ENCODE results near the gene ST3GAL4. TPM values are rescaled to one million over a fixed set of nuclear protein-coding genes. Genes with fewer than 3 reads are reported as not detected.

ST3GAL4 gene
- polyA plus RNA-seq, 2 of the 4 experiments (the other 2 are of a cell fraction), result 11.9 to 17.5 TPM

- DNase-seq (ENCODE audit: low read depth in 1 of 2, low spot score in 1 of 2) (no peak), FAIRE-seq (no peak), ATAC-seq (no peak)
- Histone ChIP-seq H3K4me1 (peaks cover 38% of the 10 kb centered on the region), H3K9me3 (no peaks in the 10 kb centered on the region), H3K27ac (peak overlapping the region in 1 of 2 experiments; percentile 68; a peak in 3 of 6 replicates), H3K4me2 (0 out of 3 replicates have a peak overlapping the region, but pooled peaks have one; percentile 8), H3K4me3 (no peak overlapping the region)
- ChIA-PET POLR2A (no interaction called here), CTCF (interaction anchor here (1.0 kb wide), 1 partner anchor 30 kb away, joined by 3 read pairs; no protein-coding TSS in a partner anchor)
- no peak for TF ChIP-seq CBX8 (IDR thresholded peaks at IDR 0.05)
- no peak for TF ChIP-seq NR3C1 (IDR thresholded peaks at IDR 0.05)
- no peak for TF ChIP-seq RNF2 (IDR thresholded peaks at IDR 0.05; ENCODE audit: borderline replicate concordance, low read depth)
- TF ChIP-seq RCOR1 (IDR thresholded peaks at IDR 0.05; ENCODE audit: low read depth, low read length), result no peak
- no peak for TF ChIP-seq POLR2A (IDR thresholded peaks at IDR 0.05; ENCODE audit: low read length)
- TF ChIP-seq ESRRA (IDR thresholded peaks at IDR 0.05; ENCODE audit: borderline replicate concordance, low read length), result no peak
- no peak for TF ChIP-seq FOSL2 (IDR thresholded peaks at IDR 0.05)
- no peak for TF ChIP-seq FOSL2 (CRISPR knock-in tag; IDR thresholded peaks at IDR 0.05)
- no peak for TF ChIP-seq PHF8 (IDR thresholded peaks at IDR 0.05; ENCODE audit: borderline replicate concordance, low read depth)
- TF ChIP-seq EP300 (IDR thresholded peaks at IDR 0.05), result no peak
- 95% methylated on average over 7 of the region's 7 CpGs for whole genome bisulfite sequencing (ENCODE audit: missing lambda C conversion rate)
Measured at GRCh38 chr11:126340960-126341606, 14.4 kb upstream of the ST3GAL4 start.

DNA sequence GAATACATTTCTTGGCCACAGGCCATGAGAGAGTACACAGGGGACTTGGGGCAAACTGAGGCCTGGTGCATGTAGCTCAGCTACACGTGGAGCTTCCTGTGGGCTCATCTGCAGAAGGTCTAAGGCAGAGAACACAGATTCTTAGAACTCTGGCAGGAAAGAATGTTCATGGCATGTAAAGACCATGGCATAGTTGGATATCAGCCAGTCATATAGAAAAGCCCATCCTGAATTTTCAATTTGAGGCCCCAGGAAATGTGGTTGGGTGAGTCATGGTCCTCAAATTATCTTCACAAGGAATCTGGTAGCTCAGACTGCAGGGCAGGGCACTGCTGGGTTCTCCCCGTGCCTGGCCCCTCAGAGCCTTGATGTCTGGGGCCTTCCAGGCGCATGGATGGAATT is 13.7 kb upstream of the ST3GAL4 start:
- 48% methylated on average over 3 of the region's 3 CpGs for WGBS (ENCODE audit: missing lambda C conversion rate)

DNA sequence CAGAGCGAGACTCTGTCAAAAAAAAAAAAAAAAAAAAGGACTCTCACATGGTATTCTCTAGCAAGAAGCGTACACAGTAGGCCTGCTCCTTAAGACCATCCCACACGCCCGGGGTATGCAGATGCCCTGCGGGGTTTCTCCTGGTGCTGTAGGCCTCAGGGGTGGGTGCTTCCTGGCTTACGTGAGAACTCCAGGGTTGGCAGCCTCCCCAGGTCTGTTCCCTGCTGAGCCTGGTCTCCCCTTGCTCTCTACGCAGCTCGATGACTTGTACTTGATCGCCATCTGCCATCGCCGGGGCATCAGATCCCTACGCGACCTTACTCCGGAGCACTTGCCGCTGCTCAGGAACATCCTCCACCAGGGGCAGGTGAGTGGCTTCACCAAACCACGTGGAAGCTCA is 12.4 kb upstream of the ST3GAL4 start:
- FAIRE-seq (no peak), DNase-seq (ENCODE audit: low read depth in 1 of 2, low spot score in 1 of 2) (no peak), ATAC-seq (no peak)
- ChIA-PET POLR2A (no interaction called here), CTCF (no interaction called here)
- 96% methylated on average over 16 of the region's 16 CpGs for WGBS (ENCODE audit: missing lambda C conversion rate)
- no peaks in the 10 kb centered on the region for H3K9me3 ChIP-seq
- H3K4me2 ChIP-seq, result no peak overlapping the region
- H3K27ac ChIP-seq, result no peak overlapping the region
- H3K4me3 ChIP-seq, result no peak overlapping the region
- H3K4me1 ChIP-seq, result peaks cover 47% of the 10 kb centered on the region
- TF ChIP-seq KDM5A (IDR thresholded peaks at IDR 0.05), result no peak
- TF ChIP-seq PBX3 (IDR thresholded peaks at IDR 0.05), result no peak
- TF ChIP-seq, protein P1, sequence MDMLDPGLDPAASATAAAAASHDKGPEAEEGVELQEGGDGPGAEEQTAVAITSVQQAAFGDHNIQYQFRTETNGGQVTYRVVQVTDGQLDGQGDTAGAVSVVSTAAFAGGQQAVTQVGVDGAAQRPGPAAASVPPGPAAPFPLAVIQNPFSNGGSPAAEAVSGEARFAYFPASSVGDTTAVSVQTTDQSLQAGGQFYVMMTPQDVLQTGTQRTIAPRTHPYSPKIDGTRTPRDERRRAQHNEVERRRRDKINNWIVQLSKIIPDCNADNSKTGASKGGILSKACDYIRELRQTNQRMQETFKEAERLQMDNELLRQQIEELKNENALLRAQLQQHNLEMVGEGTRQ (IDR thresholded peaks at IDR 0.05), result no peak
- no peak for TF ChIP-seq GATA3 (IDR thresholded peaks at IDR 0.05; ENCODE audit: borderline replicate concordance)
- TF ChIP-seq KDM1A (IDR thresholded peaks at IDR 0.05; ENCODE audit: low read depth), result no peak
- TF ChIP-seq, protein P2, sequence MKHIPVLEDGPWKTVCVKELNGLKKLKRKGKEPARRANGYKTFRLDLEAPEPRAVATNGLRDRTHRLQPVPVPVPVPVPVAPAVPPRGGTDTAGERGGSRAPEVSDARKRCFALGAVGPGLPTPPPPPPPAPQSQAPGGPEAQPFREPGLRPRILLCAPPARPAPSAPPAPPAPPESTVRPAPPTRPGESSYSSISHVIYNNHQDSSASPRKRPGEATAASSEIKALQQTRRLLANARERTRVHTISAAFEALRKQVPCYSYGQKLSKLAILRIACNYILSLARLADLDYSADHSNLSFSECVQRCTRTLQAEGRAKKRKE (CRISPR knock-in tag; IDR thresholded peaks at IDR 0.05; ENCODE audit: low read depth), result no peak
- TF ChIP-seq CBX2 (IDR thresholded peaks at IDR 0.05; ENCODE audit: borderline replicate concordance, low read depth), result no peak
- TF ChIP-seq SMC3 (IDR thresholded peaks at IDR 0.05), result no peak
- TF ChIP-seq FOSB (CRISPR knock-in tag; IDR thresholded peaks at IDR 0.05), result no peak
- TF ChIP-seq CEBPB (IDR thresholded peaks at IDR 0.05), result no peak
- no peak for TF ChIP-seq TFCP2L1 (CRISPR knock-in tag; IDR thresholded peaks at IDR 0.05)
- TF ChIP-seq TP53 (CRISPR knock-in tag; IDR thresholded peaks at IDR 0.05), result no peak
- TF ChIP-seq POLR2AphosphoS2 (conservative IDR thresholded peaks at IDR 0.05; ENCODE audit: low read length), result no peak
- no peak for TF ChIP-seq CBX8 (IDR thresholded peaks at IDR 0.05)
- TF ChIP-seq ZFP36 (IDR thresholded peaks at IDR 0.05; ENCODE audit: borderline replicate concordance, partially characterized antibody), result no peak

More for the DNA sequence above, 13.7 kb upstream of the ST3GAL4 start:
- Histone ChIP-seq H3K27ac (peak overlapping the region in 1 of 2 experiments; percentile 61; a peak in 2 of 6 replicates), H3K4me1 (peaks cover 45% of the 10 kb centered on the region), H3K9me3 (no peaks in the 10 kb centered on the region), H3K4me2 (0 out of 3 replicates have a peak overlapping the region, but pooled peaks have one; percentile 8), H3K4me3 (no peak overlapping the region)
- CTCF ChIA-PET, result interaction anchor here (1.0 kb wide), 1 partner anchor 31 kb away, joined by 3 read pairs; no protein-coding TSS in a partner anchor
- ATAC-seq (0 out of 6 replicates have a peak, but pooled peaks of 1 of the 2 experiments have one; percentile 10), FAIRE-seq (no peak), DNase-seq (ENCODE audit: low read depth in 1 of 2, low spot score in 1 of 2) (no peak)
- POLR2A ChIA-PET, result no interaction called here
- no peak for TF ChIP-seq MAFK (IDR thresholded peaks at IDR 0.05; ENCODE audit: partially characterized antibody)
- no peak for TF ChIP-seq SREBF2 (IDR thresholded peaks at IDR 0.05)
- TF ChIP-seq MYC (IDR thresholded peaks at IDR 0.05; ENCODE audit: borderline replicate concordance, low read length), result no peak
- TF ChIP-seq, protein P3, sequence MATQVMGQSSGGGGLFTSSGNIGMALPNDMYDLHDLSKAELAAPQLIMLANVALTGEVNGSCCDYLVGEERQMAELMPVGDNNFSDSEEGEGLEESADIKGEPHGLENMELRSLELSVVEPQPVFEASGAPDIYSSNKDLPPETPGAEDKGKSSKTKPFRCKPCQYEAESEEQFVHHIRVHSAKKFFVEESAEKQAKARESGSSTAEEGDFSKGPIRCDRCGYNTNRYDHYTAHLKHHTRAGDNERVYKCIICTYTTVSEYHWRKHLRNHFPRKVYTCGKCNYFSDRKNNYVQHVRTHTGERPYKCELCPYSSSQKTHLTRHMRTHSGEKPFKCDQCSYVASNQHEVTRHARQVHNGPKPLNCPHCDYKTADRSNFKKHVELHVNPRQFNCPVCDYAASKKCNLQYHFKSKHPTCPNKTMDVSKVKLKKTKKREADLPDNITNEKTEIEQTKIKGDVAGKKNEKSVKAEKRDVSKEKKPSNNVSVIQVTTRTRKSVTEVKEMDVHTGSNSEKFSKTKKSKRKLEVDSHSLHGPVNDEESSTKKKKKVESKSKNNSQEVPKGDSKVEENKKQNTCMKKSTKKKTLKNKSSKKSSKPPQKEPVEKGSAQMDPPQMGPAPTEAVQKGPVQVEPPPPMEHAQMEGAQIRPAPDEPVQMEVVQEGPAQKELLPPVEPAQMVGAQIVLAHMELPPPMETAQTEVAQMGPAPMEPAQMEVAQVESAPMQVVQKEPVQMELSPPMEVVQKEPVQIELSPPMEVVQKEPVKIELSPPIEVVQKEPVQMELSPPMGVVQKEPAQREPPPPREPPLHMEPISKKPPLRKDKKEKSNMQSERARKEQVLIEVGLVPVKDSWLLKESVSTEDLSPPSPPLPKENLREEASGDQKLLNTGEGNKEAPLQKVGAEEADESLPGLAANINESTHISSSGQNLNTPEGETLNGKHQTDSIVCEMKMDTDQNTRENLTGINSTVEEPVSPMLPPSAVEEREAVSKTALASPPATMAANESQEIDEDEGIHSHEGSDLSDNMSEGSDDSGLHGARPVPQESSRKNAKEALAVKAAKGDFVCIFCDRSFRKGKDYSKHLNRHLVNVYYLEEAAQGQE (IDR thresholded peaks at IDR 0.05), result no peak
- TF ChIP-seq EHMT2 (IDR thresholded peaks at IDR 0.05; ENCODE audit: low read depth), result no peak
- TF ChIP-seq FOSB (CRISPR knock-in tag; IDR thresholded peaks at IDR 0.05), result no peak
- no peak for TF ChIP-seq HOXB13 (CRISPR knock-in tag; IDR thresholded peaks at IDR 0.05; ENCODE audit: low read depth)
- no peak for TF ChIP-seq NPAS2 (CRISPR knock-in tag; IDR thresholded peaks at IDR 0.05; ENCODE audit: borderline replicate concordance)
- TF ChIP-seq NFE2L2 (conservative IDR thresholded peaks at IDR 0.05; ENCODE audit: low read length), result no peak

Measured in A549 (cell line).